ENCODE measurements around the gene APOO. TPM values are rescaled to one million over a fixed set of nuclear protein-coding genes. Genes with fewer than 3 reads are reported as not detected.
"Not testable (repeated sequence)": the region's sequence is repeated elsewhere in the genome, so short reads cannot be mapped to it uniquely, and the experiment has no call there.

APOO gene
- total RNA-seq, 1 donor from 2014 or later, result 34.6 TPM

DNA sequence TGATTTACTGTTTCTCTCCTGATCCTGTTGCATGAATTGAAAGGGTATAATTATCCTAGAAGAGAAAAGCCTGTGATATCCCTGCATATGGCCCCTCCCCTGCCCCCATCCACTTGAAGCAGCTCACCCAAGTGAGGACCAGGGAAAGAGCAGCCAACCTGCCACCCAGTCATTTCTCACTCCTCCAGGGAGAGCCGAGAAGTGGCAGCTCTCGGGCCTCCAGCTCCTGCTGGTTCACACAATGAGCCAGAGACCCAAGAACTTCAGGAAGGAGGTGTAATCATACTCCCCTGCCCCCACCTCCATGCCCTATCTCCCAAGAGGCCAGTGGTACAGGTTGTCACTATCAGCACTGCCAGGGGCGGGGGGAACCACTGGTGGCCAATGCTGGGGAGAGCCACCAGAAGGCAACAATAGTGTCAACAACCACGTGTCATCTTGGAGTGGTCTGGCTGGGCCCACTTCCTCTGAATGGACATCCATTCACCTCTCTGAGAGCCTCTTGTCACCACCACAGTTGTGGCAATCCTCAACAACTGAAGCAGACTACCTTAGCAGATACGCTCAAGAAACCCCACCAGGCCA is 42.9 kb downstream of the APOO start:
- Histone ChIP-seq H3K27me3 (ENCODE audit: insufficient read depth, low read length) (no peaks in the 10 kb centered on the region), H2AFZ (ENCODE audit: low read depth, low read length) (no peak overlapping the region), H3K4me1 (ENCODE audit: insufficient read depth, low read length) (no peaks in the 10 kb centered on the region), H3K9me3 (ENCODE audit: insufficient read depth, low read depth, low read length) (no peaks in the 10 kb centered on the region), H3K27ac (ENCODE audit: low read depth, low read length) (no peak overlapping the region), H3K9ac (ENCODE audit: low read length) (no peak overlapping the region), H3K4me2 (ENCODE audit: low read length) (no peak overlapping the region), H3K79me2 (ENCODE audit: insufficient read depth, low read length) (no peaks in the 10 kb centered on the region), H4K20me1 (ENCODE audit: insufficient read depth, low read length) (no peaks in the 10 kb centered on the region), H3K36me3 (ENCODE audit: insufficient read depth, low read length) (no peaks in the 10 kb centered on the region), H3K4me3 (ENCODE audit: insufficient read depth, low read depth, low read length) (no peak overlapping the region)
- FAIRE-seq, result no peak
- no peaks in the 10 kb centered on the region for H3K27me3 Mint-ChIP-seq (ENCODE audit: low read depth, unreplicated experiment)
- H3K36me3 Mint-ChIP-seq (ENCODE audit: low read depth, unreplicated experiment), result peaks cover 4% of the 10 kb centered on the region
- TF ChIP-seq EZH2 (IDR thresholded peaks at IDR 0.05; ENCODE audit: insufficient read depth, low read length) (no peak), CTCF (IDR thresholded peaks at IDR 0.05; ENCODE audit: insufficient read depth, low read depth, low read length) (no peak)
- H3K27ac Mint-ChIP-seq (ENCODE audit: unreplicated experiment), result no peak overlapping the region
- H3K4me3 Mint-ChIP-seq (ENCODE audit: unreplicated experiment), result no peak overlapping the region
- peaks cover 1% of the 10 kb centered on the region for H3K9me3 Mint-ChIP-seq (ENCODE audit: unreplicated experiment)
- H3K4me1 Mint-ChIP-seq (ENCODE audit: low read depth, unreplicated experiment), result no peaks in the 10 kb centered on the region
- no peak for DNase-seq (ENCODE audit: low read depth)

DNA sequence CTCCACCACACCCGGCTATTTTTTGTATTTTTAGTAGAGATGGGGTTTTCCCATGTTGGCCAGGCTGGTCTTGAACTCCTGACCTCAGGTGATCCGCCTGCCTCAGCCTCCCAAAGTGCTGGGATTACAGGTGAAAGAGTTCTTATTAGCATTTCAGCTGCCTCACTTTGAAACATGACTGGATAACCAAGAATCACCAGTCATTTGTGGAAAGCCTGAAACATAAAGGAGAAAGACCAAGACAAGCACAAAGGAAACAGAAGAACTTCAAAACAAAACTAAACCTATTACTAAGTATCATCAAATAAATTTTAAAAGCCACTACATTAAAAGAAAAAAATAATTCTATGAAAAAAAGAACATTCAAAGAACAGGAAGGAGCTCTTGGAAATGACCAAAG is 45.8 kb downstream of the APOO start:
- H3K27me3 ChIP-seq (ENCODE audit: insufficient read depth, low read length); H3K27me3 Mint-ChIP-seq (ENCODE audit: low read depth, unreplicated experiment); H3K4me1 Mint-ChIP-seq (ENCODE audit: low read depth, unreplicated experiment); H3K4me2 ChIP-seq (ENCODE audit: low read length); H3K27ac ChIP-seq (ENCODE audit: low read depth, low read length); H3K27ac Mint-ChIP-seq (ENCODE audit: unreplicated experiment); H3K36me3 Mint-ChIP-seq (ENCODE audit: low read depth, unreplicated experiment); H3K4me1 ChIP-seq (ENCODE audit: insufficient read depth, low read length); H3K4me3 Mint-ChIP-seq (ENCODE audit: unreplicated experiment); H3K4me3 ChIP-seq (ENCODE audit: insufficient read depth, low read depth, low read length); H2AFZ ChIP-seq (ENCODE audit: low read depth, low read length); FAIRE-seq; H3K79me2 ChIP-seq (ENCODE audit: insufficient read depth, low read length); H3K36me3 ChIP-seq (ENCODE audit: insufficient read depth, low read length); H4K20me1 ChIP-seq (ENCODE audit: insufficient read depth, low read length); H3K9ac ChIP-seq (ENCODE audit: low read length); H3K9me3 ChIP-seq (ENCODE audit: insufficient read depth, low read depth, low read length); DNase-seq (ENCODE audit: low read depth); H3K9me3 Mint-ChIP-seq (ENCODE audit: unreplicated experiment): not testable (repeated sequence)

- DNase-seq (ENCODE audit: low read depth), result no peak
- no peak overlapping the region for H3K4me3 Mint-ChIP-seq (ENCODE audit: unreplicated experiment)
- Histone ChIP-seq H3K27me3 (ENCODE audit: insufficient read depth, low read length) (no peaks in the 10 kb centered on the region), H3K4me2 (ENCODE audit: low read length) (no peak overlapping the region), H2AFZ (ENCODE audit: low read depth, low read length) (no peak overlapping the region), H3K9me3 (ENCODE audit: insufficient read depth, low read depth, low read length) (no peaks in the 10 kb centered on the region), H3K27ac (ENCODE audit: low read depth, low read length) (no peak overlapping the region), H3K4me3 (ENCODE audit: insufficient read depth, low read depth, low read length) (no peak overlapping the region), H3K4me1 (ENCODE audit: insufficient read depth, low read length) (no peaks in the 10 kb centered on the region), H3K79me2 (ENCODE audit: insufficient read depth, low read length) (no peaks in the 10 kb centered on the region), H4K20me1 (ENCODE audit: insufficient read depth, low read length) (no peaks in the 10 kb centered on the region), H3K9ac (ENCODE audit: low read length) (no peak overlapping the region), H3K36me3 (ENCODE audit: insufficient read depth, low read length) (no peaks in the 10 kb centered on the region)
- no peaks in the 10 kb centered on the region for H3K27me3 Mint-ChIP-seq (ENCODE audit: low read depth, unreplicated experiment)
- peaks cover 1% of the 10 kb centered on the region for H3K9me3 Mint-ChIP-seq (ENCODE audit: unreplicated experiment)
- no peak for FAIRE-seq
- no peaks in the 10 kb centered on the region for H3K4me1 Mint-ChIP-seq (ENCODE audit: low read depth, unreplicated experiment)
- TF ChIP-seq CTCF (IDR thresholded peaks at IDR 0.05; ENCODE audit: insufficient read depth, low read depth, low read length), result no peak
- no peak for TF ChIP-seq EZH2 (IDR thresholded peaks at IDR 0.05; ENCODE audit: insufficient read depth, low read length)
- H3K27ac Mint-ChIP-seq (ENCODE audit: unreplicated experiment), result no peak overlapping the region
- peaks cover 4% of the 10 kb centered on the region for H3K36me3 Mint-ChIP-seq (ENCODE audit: low read depth, unreplicated experiment)
Measured at GRCh38 chrX:23861215-23861896, 46.4 kb downstream of the APOO start.

DNA sequence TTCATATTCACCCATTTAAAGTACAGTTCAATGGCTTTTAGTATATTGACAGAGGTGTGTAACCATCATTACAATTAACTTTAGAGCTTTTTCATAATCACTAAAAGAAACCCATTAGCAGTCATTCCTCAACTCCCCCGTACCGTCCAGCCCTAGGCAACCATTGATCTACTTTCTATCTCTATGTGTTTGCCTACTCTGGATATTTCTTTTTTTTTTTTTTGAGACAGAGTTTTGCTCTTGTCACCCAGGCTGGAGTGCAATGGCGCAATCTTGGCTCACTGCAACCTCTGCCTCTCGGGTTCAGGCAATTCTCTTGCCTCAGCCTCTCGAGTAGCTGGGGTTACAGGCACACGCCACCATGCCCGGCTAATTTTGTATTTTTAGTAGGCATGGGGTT is 48.5 kb downstream of the APOO start:
- H3K9ac ChIP-seq (ENCODE audit: low read length); H3K79me2 ChIP-seq (ENCODE audit: insufficient read depth, low read length); H3K27ac Mint-ChIP-seq (ENCODE audit: unreplicated experiment); H3K9me3 ChIP-seq (ENCODE audit: insufficient read depth, low read depth, low read length); H3K36me3 Mint-ChIP-seq (ENCODE audit: low read depth, unreplicated experiment); H3K4me1 ChIP-seq (ENCODE audit: insufficient read depth, low read length); H3K27me3 ChIP-seq (ENCODE audit: insufficient read depth, low read length); H4K20me1 ChIP-seq (ENCODE audit: insufficient read depth, low read length); H3K4me1 Mint-ChIP-seq (ENCODE audit: low read depth, unreplicated experiment); FAIRE-seq; DNase-seq (ENCODE audit: low read depth); H3K4me2 ChIP-seq (ENCODE audit: low read length); H3K4me3 Mint-ChIP-seq (ENCODE audit: unreplicated experiment); H3K36me3 ChIP-seq (ENCODE audit: insufficient read depth, low read length); H3K9me3 Mint-ChIP-seq (ENCODE audit: unreplicated experiment); H3K27ac ChIP-seq (ENCODE audit: low read depth, low read length); H3K4me3 ChIP-seq (ENCODE audit: insufficient read depth, low read depth, low read length); H3K27me3 Mint-ChIP-seq (ENCODE audit: low read depth, unreplicated experiment); H2AFZ ChIP-seq (ENCODE audit: low read depth, low read length): not testable (repeated sequence)
